GM20000 (cell line): ENCODE measurements around the gene RHOBTB3.

Source experiments
- DNase-seq: peaks from one replicate; pipeline ENCODE4 v3.0.0; 2012; ENCODE audit warnings: low spot score
- CTCF ChIP-seq: IDR thresholded peaks from 2 replicates; pipeline ENCODE4 v1.5.1; 2012; ENCODE audit warnings: mild to moderate bottlenecking, control low read depth; ENCODE audit errors: extremely low read depth, missing control alignments

Gene RHOBTB3

GRCh38 chr5:95726811-95727763 is 4.0 kb upstream of the RHOBTB3 start:
- no peak for TF ChIP-seq CTCF
- DNase-seq = no peak

- TF ChIP-seq CTCF = no peak
- DNase-seq = peak; percentile 22
Measured at GRCh38 chr5:95727764-95728191, 3.4 kb upstream of the RHOBTB3 start.

- DNase-seq = no peak
Measured at GRCh38 chr5:95728494-95729114, 2.5 kb upstream of the RHOBTB3 start.

GRCh38 chr5:95729115-95730010 is 1.8 kb upstream of the RHOBTB3 start:
- DNase-seq = no peak
- no peak for TF ChIP-seq CTCF

More at GRCh38 chr5:95728494-95729114, 2.5 kb upstream of the RHOBTB3 start:
- no peak for TF ChIP-seq CTCF

- no peak for TF ChIP-seq CTCF
- no peak for DNase-seq
Measured at GRCh38 chr5:95730011-95730700, 980 bp upstream of the RHOBTB3 start.

- DNase-seq = peak; percentile 37
- TF ChIP-seq CTCF = no peak
Measured at GRCh38 chr5:95731571-95732554, 727 bp downstream of the RHOBTB3 start.
